Activated CD8-positive, alpha-beta memory T cell treated with anti-CD3 and anti-CD28 coated beads for 48 hours (primary cell): ENCODE results near the gene ZNF429.
"Not testable (repeated sequence)": the region's sequence is repeated elsewhere in the genome, so short reads cannot be mapped to it uniquely, and the experiment has no call there.

Source experiments
- DNase-seq, 3 experiments: peaks; one replicate each; pipeline ENCODE4 v3.0.0-alpha.2; 2020; ENCODE audit warnings: low read depth in 2 of 3, low spot score in 2 of 3

Gene ZNF429

GRCh38 chr19:21505459-21506451, at the start of gene ZNF429:
Gene ZNF429 (plus strand): TSS chr19:21505602. CDS start chr19:21505772, 170 bp downstream.
- peak; percentile 53 to 69 (median 66) for DNase-seq

DNA sequence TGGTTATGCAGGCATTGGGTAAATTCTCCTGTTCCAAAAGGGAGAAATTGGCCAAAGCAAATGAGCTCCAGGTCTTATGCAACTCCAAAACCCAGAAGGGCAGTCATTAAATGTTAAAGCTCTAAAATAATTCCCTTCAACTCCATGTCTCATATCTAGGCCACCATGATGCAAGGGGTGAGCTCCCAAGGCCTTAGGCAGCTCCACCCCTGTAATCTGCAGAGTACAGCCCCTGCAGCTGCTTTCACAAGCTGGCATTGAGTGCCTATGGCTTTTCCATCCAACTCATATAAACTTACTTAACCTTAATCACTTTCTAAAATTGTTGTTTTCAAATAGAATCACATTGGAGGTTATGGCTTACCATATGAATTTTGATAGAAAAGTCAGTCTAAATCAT, 44.7 kb upstream of the ZNF429 start:
- no peak for DNase-seq

DNA sequence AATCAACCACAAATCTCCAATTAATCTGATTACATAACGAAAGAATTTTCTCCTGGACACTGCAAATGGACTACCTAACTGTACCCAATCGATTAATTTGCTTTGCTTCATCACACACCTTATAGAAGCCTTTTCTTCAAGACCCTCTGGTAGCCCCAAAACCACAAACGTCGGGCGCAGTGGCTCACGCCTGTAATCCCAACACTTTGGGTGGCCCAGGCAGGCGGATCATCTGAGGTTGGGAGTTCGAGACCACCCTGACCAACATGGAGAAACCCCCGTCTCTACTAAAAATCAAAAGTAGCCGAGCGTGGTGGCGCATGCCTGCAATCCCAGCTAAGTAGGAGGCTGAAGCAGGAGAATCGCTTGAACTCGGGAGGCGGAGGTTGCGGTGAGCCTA, 42.9 kb upstream of the ZNF429 start:
- no peak for DNase-seq

DNA sequence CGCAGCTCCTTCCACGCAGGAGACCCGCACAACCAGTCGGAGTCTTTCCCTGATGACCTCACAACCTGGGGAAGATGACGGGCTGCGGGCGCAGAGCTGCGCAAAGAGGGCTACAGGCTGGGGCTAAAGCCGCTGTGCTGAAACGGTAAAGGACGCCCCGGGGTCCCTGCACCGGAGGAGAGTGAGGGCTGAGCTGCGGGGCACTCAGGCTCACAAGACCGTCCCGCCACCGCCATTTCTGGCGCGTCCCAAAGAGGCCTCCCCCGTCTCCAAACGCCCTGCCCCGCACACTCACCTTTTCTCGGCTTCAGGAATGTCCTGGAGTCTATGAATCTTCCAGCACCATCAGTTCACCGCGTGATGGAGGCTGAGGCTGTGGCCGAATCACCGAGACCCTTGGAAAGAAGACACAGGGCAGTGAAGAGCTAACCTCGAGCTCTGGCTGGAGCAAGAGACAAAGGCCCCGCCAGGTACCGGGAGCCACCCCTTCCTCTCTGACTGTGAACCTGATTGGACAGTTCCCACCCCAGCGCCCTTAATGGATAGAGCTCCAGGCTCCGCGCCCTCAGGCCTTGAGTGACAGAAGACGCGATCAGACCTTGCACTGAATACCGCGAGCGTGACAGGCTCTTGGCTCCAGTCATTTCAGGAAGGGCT, 41.8 kb upstream of the ZNF429 start:
- DNase-seq, result peak in 1 of 3 experiments; percentile 10

DNA sequence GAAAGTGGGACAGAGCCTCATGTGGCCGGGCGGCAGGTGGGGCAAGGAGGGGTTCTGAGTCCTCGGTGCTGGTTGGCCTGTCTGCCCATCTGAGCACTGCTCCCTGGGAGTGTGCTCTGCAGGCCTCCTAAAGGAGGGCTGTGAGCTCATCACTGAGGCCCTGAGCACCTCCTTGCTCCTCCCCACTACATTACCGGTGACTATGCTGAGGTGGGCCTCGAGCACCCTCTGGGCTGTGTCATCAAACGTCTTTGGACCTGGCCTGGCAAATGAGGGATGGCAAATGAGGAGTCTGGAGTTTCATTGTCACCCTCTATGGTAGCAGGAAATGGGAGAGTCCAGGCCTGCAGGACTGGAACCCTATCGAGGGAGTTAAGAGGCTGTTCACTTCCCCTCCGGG, 38.8 kb upstream of the ZNF429 start:
- no peak for DNase-seq

- DNase-seq, result no peak
These were observed 36.6 kb upstream of the ZNF429 start for GRCh38 chr19:21468791-21469190.

DNA sequence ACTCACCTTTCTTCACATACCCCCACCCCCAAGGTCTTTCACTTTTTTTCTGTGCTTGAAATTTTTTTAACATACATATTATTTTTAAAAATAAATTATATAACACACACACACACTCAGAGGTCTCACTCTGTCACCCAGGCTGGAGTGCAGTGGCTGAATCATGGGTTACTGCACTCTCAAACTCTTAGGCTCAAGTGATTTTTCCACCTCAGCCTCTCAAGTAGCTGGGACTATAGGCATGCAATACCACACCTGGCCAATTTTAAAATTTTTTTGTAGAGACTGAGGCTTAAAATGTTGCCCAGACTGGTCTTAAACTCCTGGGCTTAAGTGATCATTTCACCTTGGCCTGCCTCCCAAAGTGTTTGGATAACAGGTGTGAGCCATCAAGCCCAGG, 32.9 kb upstream of the ZNF429 start:
- no peak for DNase-seq

- peak; percentile 37 to 81 (median 56) for DNase-seq
These were observed 30.7 kb upstream of the ZNF429 start for GRCh38 chr19:21474671-21475181.

DNA sequence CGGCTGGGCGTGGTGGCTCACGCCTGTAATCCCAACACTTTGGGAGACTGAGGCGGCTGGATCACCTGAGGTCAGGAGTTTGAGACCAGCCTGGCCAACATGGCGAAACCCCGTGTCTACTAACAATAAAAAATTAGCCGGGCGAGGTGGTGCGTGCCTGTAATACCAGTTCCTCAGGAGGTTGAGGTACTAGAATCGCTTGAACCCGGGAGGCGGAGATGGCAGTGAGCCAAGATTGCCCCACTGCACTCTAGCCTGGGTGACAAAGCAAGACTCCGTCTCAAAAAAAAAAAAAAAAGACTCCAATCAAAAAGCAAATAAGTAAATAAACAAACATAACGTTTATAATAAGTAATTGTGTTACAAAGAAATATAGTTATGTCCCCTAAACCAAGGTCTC, 23.0 kb upstream of the ZNF429 start:
- DNase-seq, result not testable (repeated sequence)

DNA sequence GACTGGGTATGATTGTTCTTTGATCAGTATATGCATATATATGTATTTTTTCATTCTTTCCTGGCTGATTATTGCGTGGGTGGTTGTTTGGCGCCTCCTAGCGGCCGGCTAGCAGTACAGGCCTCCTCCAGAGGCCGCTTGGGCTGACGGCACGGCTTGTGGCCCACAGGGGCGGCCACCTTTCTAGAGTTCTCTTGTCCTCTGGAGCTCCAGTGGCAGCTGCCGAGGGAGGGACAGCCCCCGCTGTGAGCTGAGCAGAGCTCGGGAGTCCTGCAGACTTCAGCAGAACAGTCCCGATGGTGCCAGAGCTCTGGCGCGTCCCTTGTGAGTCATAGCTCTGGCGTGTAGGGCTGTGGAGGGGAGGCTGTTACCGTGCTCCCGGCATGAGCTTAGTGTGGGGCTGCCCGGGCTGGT, 22.5 kb upstream of the ZNF429 start:
- DNase-seq, result peak; percentile 23 to 36 (median 27)

- DNase-seq, result peak; percentile 23 to 54 (median 30)
These were observed 21.7 kb upstream of the ZNF429 start for GRCh38 chr19:21483589-21484170.

DNA sequence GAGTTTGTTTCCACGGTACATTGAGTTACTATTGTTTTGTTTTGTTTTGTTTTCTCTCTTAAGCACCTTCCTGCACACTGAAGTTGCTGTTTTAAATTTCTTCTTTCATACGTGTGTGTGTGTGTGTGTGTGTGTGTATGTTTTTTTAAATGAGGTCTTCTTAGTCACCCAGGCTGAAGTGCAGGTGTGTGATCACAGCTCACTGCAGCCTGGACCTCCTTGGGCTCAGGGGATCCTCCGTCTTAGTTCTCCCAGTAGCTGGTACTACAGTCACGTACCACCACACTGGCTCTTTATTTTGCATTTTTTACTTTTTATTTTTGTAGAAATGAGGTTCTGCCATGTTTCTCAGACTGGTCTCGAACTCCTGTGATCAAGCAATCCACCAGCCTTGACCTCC, 20.8 kb upstream of the ZNF429 start:
- no peak for DNase-seq

- DNase-seq, result no peak
These were observed 19.5 kb upstream of the ZNF429 start for GRCh38 chr19:21485926-21486325.

DNA sequence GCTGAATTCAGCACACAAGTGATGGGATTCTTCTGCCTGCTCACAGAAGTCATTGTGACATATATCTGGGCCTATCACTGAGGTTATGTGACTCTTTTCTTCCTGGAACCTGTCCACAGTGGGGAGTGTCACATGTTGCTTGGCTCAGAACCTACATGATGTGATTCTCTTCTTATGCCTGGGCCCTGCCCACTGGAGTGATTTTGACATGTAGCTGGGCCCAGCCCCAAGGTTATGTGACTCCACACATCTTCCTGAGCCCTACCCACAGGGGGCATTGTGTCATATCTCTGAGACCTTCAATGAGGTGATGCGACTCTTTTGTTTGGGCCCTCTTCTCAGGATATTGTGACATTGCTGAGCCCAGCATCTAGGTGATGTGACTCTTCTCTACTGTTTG, 17.4 kb upstream of the ZNF429 start:
- DNase-seq, result no peak

DNA sequence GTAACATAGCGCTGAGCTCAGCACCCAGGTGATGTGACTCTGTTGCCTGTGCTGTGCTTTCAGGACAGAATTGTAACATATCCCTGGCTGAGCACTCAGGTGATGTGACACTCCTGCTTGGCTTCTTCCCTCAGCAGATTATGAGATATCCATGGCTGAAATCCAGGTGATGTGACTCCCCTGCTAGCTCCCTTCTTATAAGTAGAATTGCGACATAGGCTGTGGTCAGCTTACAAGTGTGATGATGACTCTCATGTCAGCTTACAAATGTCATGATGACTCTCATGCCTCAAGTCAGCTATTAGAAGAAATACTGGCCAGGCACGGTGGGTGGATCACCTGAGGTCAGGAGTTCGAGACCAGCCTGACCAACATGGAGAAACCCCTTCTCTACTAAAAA, 14.3 kb upstream of the ZNF429 start:
- DNase-seq, result no peak

DNA sequence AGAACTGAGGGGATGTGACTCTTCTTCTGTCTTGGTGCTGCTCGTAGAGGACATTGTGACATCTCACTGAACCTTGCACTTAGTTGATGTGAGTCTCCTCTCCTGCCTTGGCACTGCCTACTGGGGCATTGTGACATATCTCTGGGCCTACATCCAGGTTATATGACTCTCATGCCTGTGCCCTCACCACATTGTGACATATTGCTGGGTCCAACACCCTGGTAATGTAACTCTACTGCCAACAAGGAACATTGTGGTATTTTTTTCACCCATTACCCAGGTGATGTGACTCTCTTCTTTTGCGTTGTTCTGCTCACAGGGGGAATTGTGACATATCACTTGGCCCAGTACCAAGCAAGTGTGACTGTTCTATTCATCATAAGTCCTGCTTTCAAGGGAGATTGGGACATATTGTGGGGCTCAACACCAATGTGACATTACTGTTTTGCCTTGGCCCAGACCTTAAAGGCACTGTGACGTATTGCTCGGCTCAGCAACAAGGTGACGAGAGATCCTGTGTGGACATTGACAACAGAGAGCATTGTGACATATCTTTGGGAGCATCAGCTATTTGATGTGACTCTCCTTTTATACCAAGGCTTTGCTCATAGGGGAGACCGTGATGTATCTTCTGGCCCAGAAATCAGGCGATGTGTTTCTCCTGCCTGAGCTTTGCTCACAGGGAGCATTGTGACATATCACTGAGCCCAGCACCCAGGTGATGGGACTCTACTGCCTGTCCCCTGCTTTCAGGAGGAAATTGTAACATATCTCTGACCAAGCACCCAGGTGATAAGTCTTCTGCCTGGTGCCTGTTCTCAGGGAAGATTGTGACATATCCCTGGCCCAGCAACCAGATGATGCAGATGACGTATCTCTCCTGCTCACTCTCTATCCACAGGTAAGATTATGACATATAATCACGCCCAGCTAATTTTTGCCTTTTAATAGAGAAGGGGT, 12.2 kb upstream of the ZNF429 start:
- DNase-seq, result no peak

DNA sequence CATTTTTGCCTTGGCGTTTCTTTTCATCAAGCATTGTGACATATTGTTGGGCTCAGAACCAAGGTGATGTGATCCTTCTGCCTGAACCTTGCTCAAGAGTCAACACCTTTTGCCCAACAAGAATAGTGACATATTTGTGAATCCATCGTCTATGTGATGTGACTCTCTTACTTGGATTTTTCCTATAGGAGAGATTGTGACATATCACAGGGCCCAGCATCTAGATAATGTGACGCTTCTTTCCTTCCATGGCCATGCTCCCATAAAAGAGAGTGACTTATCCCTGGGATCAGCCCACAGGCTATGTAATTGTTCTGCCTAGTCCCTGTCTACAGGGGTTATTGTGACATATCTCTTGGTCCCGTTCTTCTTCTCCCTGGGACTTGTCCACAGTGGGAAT, 8.5 kb upstream of the ZNF429 start:
- DNase-seq, result no peak

- no peak for DNase-seq
These were observed 6.8 kb upstream of the ZNF429 start for GRCh38 chr19:21498651-21499050.

DNA sequence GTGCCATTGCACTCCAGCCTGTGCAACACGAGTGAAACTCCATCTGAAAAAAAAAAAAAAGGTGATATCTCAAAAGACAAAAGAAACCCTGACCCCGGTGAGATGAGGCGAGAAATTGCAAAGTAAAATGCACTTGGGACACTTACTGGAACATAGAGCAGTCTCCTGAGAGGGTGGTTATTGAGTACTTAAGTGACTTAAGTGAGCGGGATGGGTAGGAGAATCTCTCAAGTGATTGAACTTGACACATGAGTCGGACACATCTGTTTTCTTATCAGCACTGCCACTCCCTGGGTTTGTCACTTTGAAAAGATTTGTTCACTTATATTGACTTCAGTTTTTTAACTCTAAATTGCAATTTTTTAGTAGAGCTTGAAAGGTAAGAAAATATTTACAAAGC, 2.8 kb downstream of the ZNF429 start:
- no peak for DNase-seq

DNA sequence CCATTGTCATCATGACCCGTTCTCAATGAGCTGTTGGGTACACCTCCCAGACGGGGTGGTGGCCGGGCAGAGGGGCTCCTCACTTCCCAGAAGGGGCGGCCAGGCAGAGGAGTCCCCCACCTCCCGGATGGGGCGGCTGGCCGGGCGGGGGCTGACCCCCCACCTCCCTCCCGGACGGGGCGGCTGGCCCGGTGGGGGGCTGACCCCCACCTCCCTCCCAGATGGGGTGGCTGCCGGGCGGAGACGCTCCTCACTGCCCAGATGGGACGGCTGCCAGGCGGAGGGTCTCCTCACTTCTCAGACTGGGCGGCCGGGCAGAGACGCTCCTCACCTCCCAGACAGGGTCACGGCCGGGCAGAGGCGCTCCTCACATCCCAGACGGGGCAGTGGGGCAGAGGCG, 5.7 kb downstream of the ZNF429 start:
- not testable (repeated sequence) for DNase-seq
